ENCODE measurements around the gene ATXN7L3.
A peak's percentile ranks its signal among the peaks of the same experiment; 100 is the strongest.

ATXN7L3 gene

GRCh38 chr17:44218344-44219107 is 18.8 kb upstream of the ATXN7L3 start:
- peak; percentile 78 for DNase-seq

- peak; percentile 29 for DNase-seq
Observed at GRCh38 chr17:44217738-44218343, 18.2 kb upstream of the ATXN7L3 start.

- DNase-seq, result no peak
Observed at GRCh38 chr17:44216694-44217093, 17.0 kb upstream of the ATXN7L3 start.

DNA sequence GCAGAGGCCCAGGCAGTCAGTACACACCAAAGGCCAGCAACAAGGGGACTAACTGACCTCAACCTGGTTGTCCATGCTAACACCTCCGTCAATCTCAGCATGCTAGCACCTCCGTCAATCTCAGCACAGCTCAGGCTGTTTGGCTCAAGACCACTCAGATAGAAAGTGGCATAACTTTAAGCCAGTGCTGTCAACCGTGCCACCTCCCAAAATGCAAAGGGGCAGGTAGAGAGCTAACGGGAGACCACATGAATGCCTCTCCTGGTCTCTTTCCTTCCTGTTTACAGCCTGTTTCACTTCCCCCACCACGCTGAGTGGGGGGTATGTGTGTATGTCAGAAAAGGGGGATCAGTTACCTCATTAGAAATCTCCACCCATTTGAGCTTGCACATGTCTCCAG is 16.5 kb upstream of the ATXN7L3 start:
- no peak for DNase-seq

DNA sequence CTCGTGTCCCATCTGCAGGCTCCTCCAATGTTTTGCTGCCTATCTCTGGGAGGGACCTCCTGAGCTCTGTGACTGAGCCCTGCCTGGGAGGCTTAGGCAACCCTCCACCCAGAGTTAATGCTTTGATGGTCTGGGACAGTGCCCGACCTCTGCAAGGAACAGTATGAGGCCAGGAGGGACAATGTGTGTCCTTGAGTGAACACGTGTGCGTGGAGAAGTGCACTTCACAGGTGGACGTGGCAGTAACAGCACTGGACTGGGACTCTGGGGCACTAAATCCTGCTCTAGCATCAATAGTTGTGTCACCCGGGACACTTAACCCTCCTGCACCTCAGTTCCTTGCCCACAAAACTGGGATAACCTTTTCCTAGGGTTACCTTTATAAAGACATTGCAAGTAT is 15.2 kb upstream of the ATXN7L3 start:
- DNase-seq, result no peak

DNA sequence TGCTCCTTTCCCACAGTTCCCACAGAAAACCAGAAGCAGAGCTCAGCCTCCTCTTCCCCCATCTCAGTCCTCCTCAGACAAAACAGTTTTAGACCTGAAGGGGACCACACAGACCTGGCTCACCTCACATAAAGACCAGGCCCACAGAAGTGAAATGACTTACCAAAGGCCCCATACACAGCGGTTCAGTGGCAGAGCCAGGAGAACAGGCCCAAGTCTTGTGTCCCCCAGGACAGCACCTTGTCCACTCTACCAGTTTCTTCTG is 14.5 kb upstream of the ATXN7L3 start:
- no peak for DNase-seq

GRCh38 chr17:44213403-44214229 is 13.9 kb upstream of the ATXN7L3 start:
- DNase-seq, result no peak

DNA sequence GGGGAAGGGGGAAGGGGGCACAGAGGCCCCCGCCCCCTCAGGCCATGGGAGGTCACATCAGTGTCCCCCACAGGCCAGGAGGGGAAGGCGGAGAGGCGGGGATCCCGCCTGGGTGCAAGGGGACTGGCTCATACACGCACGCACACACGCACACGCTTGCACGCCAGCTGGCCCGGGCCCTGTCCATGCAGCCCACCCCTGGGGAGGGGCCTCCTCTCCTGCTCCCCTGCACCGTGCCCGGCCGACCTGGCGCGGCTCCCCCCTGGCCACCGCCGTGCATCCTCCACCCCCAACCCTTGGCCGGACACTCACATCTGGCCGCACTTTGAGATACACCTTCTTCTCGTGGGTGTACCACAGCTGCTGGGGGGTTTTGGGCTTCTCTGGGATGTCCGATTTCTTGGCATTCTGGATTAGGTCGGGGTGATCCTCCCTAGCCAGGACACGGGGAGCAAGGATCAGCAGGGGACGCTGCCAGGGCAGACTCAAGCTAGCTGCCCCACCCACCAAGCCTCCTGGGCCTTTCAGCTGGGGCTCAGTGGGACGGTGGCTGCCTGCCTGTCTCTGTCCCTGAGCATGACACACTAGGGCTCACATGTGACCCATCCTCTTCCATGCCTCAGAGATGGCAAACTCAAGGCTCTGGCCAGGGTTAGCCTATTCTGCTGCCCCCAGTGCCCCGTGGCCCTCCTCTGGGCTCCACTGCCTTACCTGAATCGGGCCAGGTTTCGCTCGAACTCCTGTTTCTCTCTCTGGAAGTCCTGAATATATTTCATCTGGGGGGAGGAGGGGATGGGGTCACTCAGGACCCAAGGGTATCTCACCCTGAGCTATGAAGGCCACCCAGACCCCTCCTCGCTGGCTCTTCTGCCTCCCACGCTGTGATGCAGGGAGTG is 13.1 kb upstream of the ATXN7L3 start:
- no peak for DNase-seq

DNA sequence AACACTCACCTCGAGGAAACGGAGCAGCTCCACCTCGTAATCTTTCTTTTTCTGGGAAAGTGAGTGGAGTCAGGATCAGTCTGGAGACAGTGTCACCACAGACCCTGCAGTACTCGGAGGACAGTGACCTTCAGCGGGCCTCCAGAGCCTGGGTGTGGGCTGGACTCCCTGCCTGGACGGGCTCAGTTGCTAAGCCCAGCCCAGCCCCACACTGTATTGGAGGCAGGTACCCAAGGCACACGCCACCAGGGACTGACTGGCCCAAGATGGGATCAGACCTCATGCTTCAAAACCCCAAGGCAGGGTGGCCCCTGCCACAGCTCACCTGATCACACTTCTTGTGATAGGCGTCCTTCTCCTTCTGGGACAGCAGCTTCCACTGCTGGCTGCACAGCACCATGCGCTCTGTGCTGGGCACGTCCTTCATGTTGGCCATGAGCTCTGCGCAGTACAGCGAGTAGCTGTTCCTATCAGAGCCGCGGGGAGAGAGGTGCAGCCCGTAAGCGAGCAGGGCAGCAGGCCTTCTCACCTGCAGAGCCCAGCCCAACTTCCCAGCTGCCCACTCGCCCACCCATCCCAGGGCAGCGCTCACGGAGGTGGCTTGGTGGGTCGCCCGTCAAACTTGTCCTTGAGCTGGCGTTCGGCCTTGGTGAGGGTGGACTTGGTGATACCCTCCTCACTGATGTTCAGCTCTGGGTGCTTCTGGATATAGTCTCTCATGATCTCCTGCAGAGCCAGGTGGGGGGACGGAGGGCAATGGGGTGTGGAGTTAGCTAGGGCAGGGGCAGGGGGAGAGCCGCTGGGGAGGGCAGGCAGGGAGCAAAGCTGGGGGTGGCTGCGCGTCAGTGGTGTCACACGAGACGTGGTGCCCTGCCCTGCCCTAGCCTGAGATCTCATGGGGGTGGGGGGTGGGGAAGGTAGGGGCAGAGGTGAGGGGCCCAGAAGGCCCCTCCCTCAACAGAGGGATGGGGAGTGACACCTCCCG is 11.9 kb upstream of the ATXN7L3 start:
- DNase-seq, result no peak

DNA sequence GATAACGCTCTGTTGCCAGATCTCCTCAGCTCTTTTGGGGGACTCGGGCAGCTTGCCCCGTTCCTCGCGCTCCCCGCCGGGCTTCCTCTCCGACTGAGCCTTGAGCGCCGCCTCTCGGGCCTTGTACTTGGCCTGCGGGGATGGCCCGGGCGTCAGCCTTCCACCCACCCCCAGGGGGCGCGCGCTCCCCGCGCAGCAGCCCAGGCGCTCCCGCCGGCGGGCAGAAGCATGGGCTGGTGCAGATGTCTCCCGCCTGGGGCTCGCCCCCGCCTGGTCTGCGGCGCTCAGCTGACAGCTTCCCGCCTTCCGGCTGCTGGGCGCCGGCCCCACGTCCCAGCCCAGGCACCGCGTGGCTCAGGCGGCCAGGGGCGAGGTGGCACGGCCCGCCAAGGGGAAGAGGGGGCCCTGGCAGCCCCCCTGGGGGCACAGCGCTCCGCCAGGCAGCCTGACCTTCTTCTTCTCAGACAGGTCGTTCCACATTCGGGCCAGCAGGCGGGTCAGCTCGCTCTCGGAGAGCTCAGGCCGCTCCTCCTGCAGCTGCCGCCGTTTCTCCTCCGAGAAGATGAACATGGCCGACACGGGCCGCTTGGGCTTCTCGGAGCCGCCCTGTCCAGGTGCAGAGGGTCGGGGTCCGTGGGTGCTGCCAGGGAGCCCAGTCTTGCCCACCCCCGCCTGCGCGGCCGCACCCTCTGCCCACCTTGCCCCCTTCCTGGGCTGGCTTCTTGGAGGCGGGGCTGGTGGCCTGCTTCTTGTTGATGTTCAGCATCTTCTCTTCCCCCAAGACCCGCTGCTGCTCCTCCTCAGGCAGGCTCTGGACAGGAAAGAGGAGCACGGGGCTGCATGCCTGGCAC is 10.9 kb upstream of the ATXN7L3 start:
- DNase-seq, result peak; percentile 85

DNA sequence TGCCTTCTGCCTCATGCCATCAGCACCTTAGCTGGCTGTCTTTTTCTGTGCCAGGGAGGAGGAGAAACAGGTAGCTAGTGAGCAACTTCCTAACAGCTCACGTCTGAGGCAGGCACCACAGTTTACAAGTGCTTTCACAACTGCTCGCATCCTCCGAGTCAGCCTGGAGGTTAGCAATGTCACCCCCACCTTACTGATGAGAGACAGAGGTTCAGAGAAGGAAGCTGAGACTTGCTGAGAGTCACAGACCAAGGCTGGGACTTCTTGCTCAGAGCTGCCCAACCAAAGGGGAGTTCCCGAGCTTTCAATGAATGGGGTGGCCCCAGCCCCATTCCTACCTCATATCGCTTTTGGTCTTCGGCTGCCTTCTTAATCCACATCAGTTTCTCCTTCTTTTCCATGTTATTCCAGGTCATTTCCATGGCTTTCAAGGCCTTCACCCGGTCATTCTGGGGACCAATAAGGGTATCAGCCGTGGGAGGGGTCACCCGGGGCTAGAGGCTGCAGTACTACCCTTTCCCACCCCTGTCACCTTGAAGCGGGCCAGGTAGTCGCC is 10.2 kb upstream of the ATXN7L3 start:
- DNase-seq, result peak; percentile 49

DNA sequence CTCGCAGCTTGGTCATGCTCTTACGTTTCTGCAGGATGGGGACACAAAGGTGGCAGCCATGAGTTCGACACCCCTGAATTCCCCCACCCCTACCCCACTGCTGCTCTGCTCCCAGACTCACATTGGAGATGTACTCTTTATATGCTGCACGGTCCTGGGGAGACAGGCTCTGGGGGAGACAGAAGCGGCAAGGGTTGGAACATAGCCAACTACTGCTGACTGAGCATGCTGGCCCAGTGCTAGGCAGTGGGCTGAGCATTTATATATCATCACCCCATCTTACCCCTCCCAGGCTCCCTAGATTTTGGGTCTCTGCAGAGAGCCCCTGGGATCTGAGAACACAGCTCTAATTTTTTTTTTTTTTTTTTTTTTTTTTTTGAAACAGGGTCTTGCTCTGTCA is 8.1 kb upstream of the ATXN7L3 start:
- DNase-seq, result no peak

DNA sequence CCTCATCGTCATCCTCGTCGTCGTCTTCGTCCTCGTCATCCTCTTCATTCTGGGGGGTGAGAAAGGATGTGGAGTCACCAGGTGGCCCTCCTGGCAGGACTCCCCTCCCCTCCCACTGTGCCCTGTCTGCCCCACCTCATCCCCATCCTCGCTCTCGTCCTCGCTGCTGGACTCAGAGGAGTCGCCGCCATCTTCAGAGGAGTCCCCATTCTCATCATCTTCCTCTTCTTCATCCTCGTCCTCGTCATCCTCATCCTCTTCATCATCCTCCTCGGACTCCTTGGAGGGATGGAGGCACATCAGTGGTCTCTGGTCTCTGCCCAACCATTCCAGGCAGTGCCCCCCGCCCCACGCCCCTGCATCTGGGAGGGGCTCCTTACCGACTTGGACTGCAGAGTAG is 7.6 kb upstream of the ATXN7L3 start:
- no peak for DNase-seq

DNA sequence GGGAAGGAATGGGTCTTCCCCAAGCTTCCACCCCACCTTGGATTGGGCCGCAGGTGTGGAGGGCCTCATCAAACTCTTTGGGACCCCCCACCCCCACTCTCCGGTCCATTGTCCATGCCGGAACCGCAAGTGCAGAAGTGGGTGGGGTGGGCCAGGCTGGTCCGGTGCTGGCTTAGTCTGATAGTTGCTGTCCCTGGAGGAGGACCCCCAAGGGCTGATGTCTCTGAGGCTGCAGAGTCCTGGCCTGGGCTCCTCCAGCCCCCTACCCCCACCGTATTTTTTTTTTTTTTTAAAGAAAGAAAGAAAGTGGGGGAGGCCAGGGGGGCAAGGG is 7.1 kb upstream of the ATXN7L3 start:
- DNase-seq, result no peak

DNA sequence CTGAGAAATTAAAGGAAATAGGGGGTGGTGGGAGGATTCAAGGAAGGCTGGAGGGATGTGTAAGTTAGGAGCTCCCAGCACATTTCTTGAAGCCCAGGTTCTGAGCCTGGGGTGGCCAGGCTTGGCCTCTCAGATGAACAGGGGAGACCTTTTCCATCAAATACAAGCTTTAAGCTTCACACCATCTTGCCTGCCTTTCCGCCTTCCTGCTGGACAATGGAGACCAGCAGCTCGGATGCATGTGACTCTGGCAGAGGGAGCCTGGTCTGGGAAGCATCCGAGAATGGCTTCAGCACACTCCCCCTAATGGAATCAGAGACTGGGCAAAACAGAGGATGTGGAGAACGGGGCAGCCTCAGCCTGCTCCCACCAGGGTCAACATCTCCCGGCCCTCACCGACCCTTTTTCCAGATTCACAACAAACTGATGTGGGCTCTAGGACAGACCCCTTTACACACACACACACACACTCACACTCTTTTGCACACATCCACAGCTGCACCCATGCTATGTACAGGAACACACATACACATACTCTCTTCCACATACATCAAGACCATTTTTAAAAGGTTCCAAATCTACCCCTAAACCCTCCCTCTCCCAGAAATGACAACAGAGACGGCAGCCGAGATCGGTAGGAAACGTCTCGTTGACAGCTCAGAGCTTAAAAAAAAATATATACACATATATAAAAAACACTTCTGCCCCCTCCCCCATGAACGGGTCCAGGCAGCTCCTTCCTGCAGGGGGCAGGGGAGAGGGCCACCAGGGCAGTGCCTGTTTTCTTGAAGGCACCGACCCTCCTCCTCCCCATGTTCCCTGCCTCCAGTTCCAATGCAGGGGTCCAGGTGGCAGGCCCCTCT is 6.5 kb upstream of the ATXN7L3 start:
- DNase-seq, result no peak

GRCh38 chr17:44204441-44204882 is 4.8 kb upstream of the ATXN7L3 start:
- no peak for DNase-seq

DNA sequence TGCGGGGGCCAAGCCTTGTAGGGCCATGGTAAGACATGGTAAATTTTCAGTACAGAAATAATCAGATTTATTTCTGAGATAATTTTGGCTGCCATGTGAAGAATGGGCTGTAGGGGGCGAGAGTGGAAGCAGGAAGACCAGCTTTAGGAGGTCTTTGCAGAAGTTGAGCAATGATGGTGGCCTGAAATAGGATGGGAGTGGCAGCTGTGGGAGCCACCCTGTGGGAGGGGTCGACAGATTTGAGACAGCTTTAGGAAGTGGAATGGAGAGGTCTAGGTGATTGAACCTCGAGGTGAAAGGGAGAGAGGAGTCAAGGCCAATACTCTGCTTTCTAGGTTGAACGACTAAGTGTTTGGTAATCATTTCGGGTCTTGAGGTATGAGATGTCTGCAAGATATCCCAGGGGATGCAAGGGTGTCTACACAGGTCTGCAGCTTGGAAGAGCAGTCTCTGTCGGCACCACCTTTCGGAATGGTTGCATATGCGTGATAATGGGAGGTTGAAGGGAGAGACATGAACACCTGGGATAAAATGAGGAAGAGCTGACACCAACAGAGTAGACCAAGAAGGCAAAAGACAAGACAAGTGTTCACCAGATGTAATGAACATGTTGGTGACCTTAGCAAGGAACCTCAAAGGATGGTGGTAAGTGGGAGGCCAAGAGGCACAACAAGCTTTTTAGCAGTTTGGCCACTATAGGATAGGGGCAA is 4.2 kb upstream of the ATXN7L3 start:
- DNase-seq, result peak; percentile 24

DNA sequence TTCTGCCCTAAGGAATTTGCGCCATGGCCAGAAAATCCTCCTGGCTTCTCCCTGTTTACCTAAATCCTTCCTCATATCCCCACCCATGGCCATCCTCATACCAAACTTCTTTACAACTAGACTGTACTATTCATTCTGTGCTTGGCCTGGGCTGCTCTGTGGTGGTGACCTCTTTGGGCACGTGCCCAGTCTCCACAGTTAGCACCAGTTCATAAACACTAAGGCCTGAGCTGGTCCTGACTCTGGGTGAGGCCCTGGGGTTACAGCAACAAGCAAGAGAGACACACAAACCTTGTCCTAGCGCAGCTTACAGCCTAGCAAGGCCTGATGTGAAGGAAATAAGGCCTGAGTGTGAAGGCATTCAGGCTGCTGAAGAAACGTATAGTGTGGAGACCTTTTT is 3.1 kb upstream of the ATXN7L3 start:
- DNase-seq, result no peak
